ENCODE data around the gene DGKQ.

GRCh38 chr4:959338-960139, 13.8 kb downstream of the DGKQ start:
- TF ChIP-seq CTCF (IDR thresholded peaks at IDR 0.05 in 8 of 11, conservative IDR thresholded peaks at IDR 0.05 in 3 of 11) (no peak), POLR2A (IDR thresholded peaks at IDR 0.05) (no peak)

Measured in spleen (tissue), 7 donors.